Measurements from ENCODE around the gene SNTA1.
"Not testable (repeated sequence)": the region's sequence is repeated elsewhere in the genome, so short reads cannot be mapped to it uniquely, and the experiment has no call there.

The SNTA1 gene

GRCh38 chr20:33393609-33394008, 50.0 kb downstream of the SNTA1 start:
- no peak for DNase-seq (ENCODE audit: low spot score)

GRCh38 chr20:33391722-33392415, 51.7 kb downstream of the SNTA1 start:
- no peak for DNase-seq (ENCODE audit: low spot score)

GRCh38 chr20:33389326-33389725, 54.2 kb downstream of the SNTA1 start:
- not testable (repeated sequence) for DNase-seq (ENCODE audit: low spot score)

- no peak for DNase-seq (ENCODE audit: low spot score)
Observed at GRCh38 chr20:33388268-33388667, 55.3 kb downstream of the SNTA1 start.

- no peak for DNase-seq (ENCODE audit: low spot score)
Observed at GRCh38 chr20:33387177-33387576, 56.4 kb downstream of the SNTA1 start.

- no peak for DNase-seq (ENCODE audit: low spot score)
Observed at GRCh38 chr20:33386673-33387072, 56.9 kb downstream of the SNTA1 start.

- DNase-seq (ENCODE audit: low spot score): no peak
Observed at GRCh38 chr20:33377366-33377765, 66.2 kb downstream of the SNTA1 start.

GRCh38 chr20:33373735-33374605, 69.6 kb downstream of the SNTA1 start:
- no peak for DNase-seq (ENCODE audit: low spot score)

- DNase-seq (ENCODE audit: low spot score): no peak
Observed at GRCh38 chr20:33372993-33373441, 70.5 kb downstream of the SNTA1 start.

GRCh38 chr20:33370291-33370690, 73.3 kb downstream of the SNTA1 start:
- no peak for DNase-seq (ENCODE audit: low spot score)

- no peak for DNase-seq (ENCODE audit: low spot score)
Observed at GRCh38 chr20:33362898-33363297, 80.7 kb downstream of the SNTA1 start.

GRCh38 chr20:33359399-33360261, 83.9 kb downstream of the SNTA1 start:
- DNase-seq (ENCODE audit: low spot score): no peak
